HepG2 (cell line): ENCODE data around the gene MAGI1. TPM values are rescaled to one million over a fixed set of nuclear protein-coding genes. Genes with fewer than 3 reads are reported as not detected.

Experiments used
- ATAC-seq: fragments of 200-7000 bp; cut with Tn5 transposase; 3 replicates; pipeline ENCODE4 v1.9.1; 2020; ENCODE audit warnings: mild to moderate bottlenecking, moderate library complexity
- BruUV-seq: library from RNA; stranded (reverse); fragments of 400-500 nt; replicated peaks from 2 replicates; lab custom pipeline; 2021; lab: Mats Ljungman, UMichigan
- CTCF ChIA-PET: fragments of 300-600 bp; formaldehyde crosslinking; extraction: SDS; loops from one replicate; lab custom pipeline; 2021; ENCODE audit warnings: low total read pairs, inconsistent platforms, low intra/inter-chr PET ratio; lab: Yijun Ruan, JAX
- POLR2A ChIA-PET: fragments of 350-600 bp; sonication (Branson Sonifier 250); formaldehyde crosslinking; loops from one replicate; lab custom pipeline; 2020; ENCODE audit warnings: antibody characterized with exemption, inconsistent platforms; lab: Yijun Ruan, JAX
- DNase-seq: peaks from one replicate; pipeline ENCODE4 v3.0.0-alpha.2; 2015; ENCODE audit warnings: low spot score
- FAIRE-seq: peaks from 3 replicates; lab custom pipeline; 2011; peaks lifted over from hg19 to GRCh38; lab: Jason Lieb, UNC
- H2AFZ ChIP-seq: one replicate; pipeline ENCODE4 v1.6.1; 2011; ENCODE audit warnings: low read length, inconsistent platforms
- H3K27ac ChIP-seq: fragments of 300-600 bp; 3 replicates; pipeline ENCODE4 v1.8.0; 2011; ENCODE audit warnings: mixed run types, mild to moderate bottlenecking, mixed read lengths, low read length, inconsistent platforms; ENCODE audit not compliant: insufficient read depth; ENCODE audit errors: extremely low read length
- H3K27me3 ChIP-seq, 2 experiments: fragments of 200-600 bp in 1 of 2; 2 replicates in 1 of 2; 3 replicates in 1 of 2; pipeline versions ENCODE4 v1.6.0 to v1.8.0; 2011; ENCODE audit warnings: low read length in 2 of 2, mild to moderate bottlenecking in 2 of 2, moderate library complexity in 2 of 2, inconsistent platforms in 1 of 2; ENCODE audit not compliant: insufficient read depth in 2 of 2, control insufficient read depth in 1 of 2
- H3K36me3 ChIP-seq, 2 experiments: fragments of 200-600 bp in 1 of 2; replicated peaks in 1 of 2; 2 replicates in 1 of 2; 3 replicates in 1 of 2; pipeline versions ENCODE4 v1.5.1 to v1.8.0; 2011; ENCODE audit warnings: low read length in 2 of 2, inconsistent platforms in 1 of 2; ENCODE audit not compliant: insufficient read depth in 2 of 2, control insufficient read depth in 1 of 2
- H3K4me1 ChIP-seq: 2 replicates; pipeline ENCODE4 v1.5.1; 2012; ENCODE audit warnings: low read length, inconsistent platforms; ENCODE audit not compliant: insufficient read depth
- H3K4me2 ChIP-seq: 2 replicates; pipeline ENCODE4 v1.6.0; 2011; ENCODE audit warnings: low read depth, low read length, inconsistent platforms
- H3K4me3 ChIP-seq, 3 experiments: fragments of 200-600 bp in 1 of 3; sonication (generic), shearing (Covaris generic) in 1 of 3; replicated peaks in 1 of 3; 2 replicates each; pipeline ENCODE4 v1.5.1; 2011 to 2016; ENCODE audit warnings: low read length in 3 of 3, inconsistent platforms in 2 of 3, low read depth in 2 of 3, mild to moderate bottlenecking in 2 of 3, control low read depth in 1 of 3, mixed read lengths in 1 of 3; ENCODE audit not compliant: insufficient read depth in 1 of 3
- H3K79me2 ChIP-seq: one replicate; pipeline ENCODE4 v1.6.1; 2011; ENCODE audit warnings: low read length, inconsistent platforms; ENCODE audit not compliant: insufficient read depth
- H3K9ac ChIP-seq: 2 replicates; pipeline ENCODE4 v1.6.0; 2011; ENCODE audit warnings: mild to moderate bottlenecking, low read depth, low read length, inconsistent platforms; ENCODE audit not compliant: insufficient read depth
- H3K9me3 ChIP-seq: 2 replicates; pipeline ENCODE4 v1.5.1; 2012; ENCODE audit warnings: mild to moderate bottlenecking, low read length
- H4K20me1 ChIP-seq: 2 replicates; pipeline ENCODE4 v1.6.0; 2011; ENCODE audit warnings: inconsistent platforms, mild to moderate bottlenecking, low read length, moderate library complexity; ENCODE audit not compliant: insufficient read depth
- GFI1 ChIP-seq: sonication (generic); formaldehyde crosslinking; IDR thresholded peaks from 2 replicates; pipeline ENCODE4 v1.5.0; 2020; ENCODE audit warnings: missing genetic modification reagents, mild to moderate bottlenecking, borderline replicate concordance
- MTERF4 ChIP-seq: sonication (generic); formaldehyde crosslinking; IDR thresholded peaks from 2 replicates; pipeline ENCODE4 v1.8.0; 2023; ENCODE audit warnings: mild to moderate bottlenecking, missing genetic modification reagents
- PLRG1 ChIP-seq: fragments of 450-650 bp; conservative IDR thresholded peaks from 2 replicates; pipeline ENCODE4 v1.6.1; 2016
- PRMT3 ChIP-seq: sonication (generic); formaldehyde crosslinking; IDR thresholded peaks from 2 replicates; pipeline ENCODE4 v1.8.1; 2022; ENCODE audit warnings: low read depth, mild to moderate bottlenecking, moderate library complexity, missing genetic modification reagents, borderline replicate concordance
- SMAD3 ChIP-seq: sonication (generic); formaldehyde crosslinking; IDR thresholded peaks from 2 replicates; pipeline ENCODE4 v1.4.0; 2020; ENCODE audit warnings: missing genetic modification reagents
- SNAPC4 ChIP-seq: sonication (generic); formaldehyde crosslinking; IDR thresholded peaks from 2 replicates; pipeline ENCODE4 v1.4.0; 2020; ENCODE audit warnings: mild to moderate bottlenecking, missing genetic modification reagents
- TCF7L2 ChIP-seq: IDR thresholded peaks from 2 replicates; pipeline ENCODE4 v1.6.1; 2011; ENCODE audit warnings: mild to moderate bottlenecking, low read depth, low read length, moderate library complexity
- TERF1 ChIP-seq: sonication (generic); formaldehyde crosslinking; IDR thresholded peaks from 2 replicates; pipeline ENCODE4 v1.8.0; 2022; ENCODE audit warnings: mild to moderate bottlenecking, missing genetic modification reagents, moderate library complexity
- ZFP62 ChIP-seq: sonication (generic); formaldehyde crosslinking; IDR thresholded peaks from 2 replicates; pipeline ENCODE4 v1.4.0; 2020; ENCODE audit warnings: missing genetic modification reagents
- ZFYVE20 ChIP-seq: sonication (generic); formaldehyde crosslinking; IDR thresholded peaks from 2 replicates; pipeline ENCODE4 v1.8.0; 2023; ENCODE audit warnings: low read depth, mild to moderate bottlenecking, moderate library complexity, missing genetic modification reagents, borderline replicate concordance
- ZNF12 ChIP-seq: sonication (generic); formaldehyde crosslinking; IDR thresholded peaks from 2 replicates; pipeline ENCODE4 v1.5.0; 2020; ENCODE audit warnings: missing genetic modification reagents
- ZNF263 ChIP-seq: sonication (generic); formaldehyde crosslinking; IDR thresholded peaks from 2 replicates; pipeline ENCODE4 v1.4.0; 2020; ENCODE audit warnings: missing genetic modification reagents
- ZNF552 ChIP-seq: sonication (generic); formaldehyde crosslinking; IDR thresholded peaks from 2 replicates; pipeline ENCODE4 v1.9.0; 2022; ENCODE audit warnings: missing genetic modification reagents, mild to moderate bottlenecking, borderline replicate concordance
- WGBS: methylation state at CpG from one replicate; pipeline ENCODE4 v1.1.6; 2017; ENCODE audit warnings: low lambda C conversion rate; 5-methylcytosine and 5-hydroxymethylcytosine counted together
- in situ Hi-C: cut with HindIII; loops from 2 replicates; pipeline ENCODE4 v1.10.0; 2017; ENCODE audit warnings: low pct_unique_long_range_greater_than_20kb; ENCODE audit not compliant: extremely low pct_ligation_motif_present
- intact Hi-C: fragments of 100-400 bp; cut with micrococcal nuclease; formaldehyde crosslinking; loops from one replicate; pipeline ENCODE4 v1.10.0; 2022; ENCODE audit not compliant: unreplicated experiment
- polyA plus RNA-seq, 8 experiments: library from polyadenylated mRNA; depleted of rRNA in 3 of 8; stranded (reverse) in 7 of 8; unstranded in 1 of 8; fragments of >200 nt; fragmentation: Illumina TruSeq in 4 of 8; extraction: Trizol in 4 of 8; gene quantifications; 2 replicates each; pipeline versions ENCODE4 v1.2.1 to v1.2.3, GENCODE V29; 2011 to 2016; ENCODE audit warnings: low read depth in 4 of 8, missing spikeins in 1 of 8, mixed read lengths in 1 of 8; ENCODE audit not compliant: insufficient read depth in 1 of 8
- total RNA-seq, 5 experiments: library from RNA; depleted of rRNA; stranded (reverse); fragments of >200 nt; fragmentation: Illumina TruSeq; extraction: Trizol; gene quantifications; 2 replicates each; pipeline ENCODE4 v1.2.3, GENCODE V29; 2016; ENCODE audit warnings: low read depth in 1 of 5

MAGI1 gene
- total and polyA plus RNA-seq, 2 of the 13 experiments (the other 11 are each of a cell fraction or from before 2014, with no cell fraction given): 22.2 to 26.0 TPM

GRCh38 chr3:65433480-65433879 is 605.2 kb downstream of the MAGI1 start:
- H3K9me3 ChIP-seq: no peaks in the 10 kb centered on the region
- DNase-seq (no peak), ATAC-seq (no peak), FAIRE-seq (no peak)
- H3K9ac ChIP-seq: no peak overlapping the region
- no peaks in the 10 kb centered on the region for H3K79me2 ChIP-seq
- peaks cover 20 to 67% of the 10 kb centered on the region in 2 experiments for H3K36me3 ChIP-seq
- CTCF ChIA-PET: no interaction called here
- TF ChIP-seq SNAPC4 (no peak), PLRG1 (no peak), MTERF4 (no peak), TCF7L2 (no peak), TERF1 (CRISPR knock-in tag) (no peak), ZNF12 (CRISPR knock-in tag) (no peak), ZFYVE20 (CRISPR knock-in tag) (no peak), ZNF263 (CRISPR knock-in tag) (no peak), GFI1 (CRISPR knock-in tag) (no peak), ZFP62 (no peak), SMAD3 (no peak), PRMT3 (CRISPR knock-in tag) (no peak), ZNF552 (no peak)
- no peak overlapping the region for H3K4me3 ChIP-seq
- no peak overlapping the region for H2AFZ ChIP-seq
- H3K4me1 ChIP-seq: no peaks in the 10 kb centered on the region
- intact Hi-C loops: no loop called here
- H3K27ac ChIP-seq: no peak overlapping the region
- no peak overlapping the region for H3K4me2 ChIP-seq
- H3K27me3 ChIP-seq: no peaks in the 10 kb centered on the region
- no peaks in the 10 kb centered on the region for H4K20me1 ChIP-seq
- BruUV-seq: no TSS peak
- POLR2A ChIA-PET: no interaction called here
- in situ Hi-C loops: loop anchor here (10.0 kb wide), 1 partner anchor 301 kb away; no protein-coding TSS in a partner anchor
- WGBS: 90% methylated on average over 5 of the region's 5 CpGs
